Nephron (organoid): ENCODE measurements around the gene C16orf87.
A peak's percentile ranks its signal among the peaks of the same experiment; 100 is the strongest.

Experiments
- H3K27ac Mint-ChIP-seq, 3 experiments: 2 replicates each; pipeline ENCODE4 v1.8.0; 2020; ENCODE audit warnings: mixed read lengths in 3 of 3, mild to moderate bottlenecking in 2 of 3, moderate library complexity in 1 of 3
- H3K27me3 Mint-ChIP-seq: 2 replicates; pipeline ENCODE4 v1.8.0; 2021; ENCODE audit warnings: low read depth, mild to moderate bottlenecking, moderate library complexity, mixed read lengths
- H3K36me3 Mint-ChIP-seq: 2 replicates; pipeline ENCODE4 v1.8.0; 2020; ENCODE audit warnings: low read depth, mixed read lengths
- H3K4me1 Mint-ChIP-seq: 2 replicates; pipeline ENCODE4 v1.8.0; 2020; ENCODE audit warnings: mixed read lengths
- H3K4me3 Mint-ChIP-seq, 3 experiments: 2 replicates each; pipeline ENCODE4 v1.8.0; 2020; ENCODE audit warnings: mild to moderate bottlenecking in 3 of 3, mixed read lengths in 3 of 3, moderate library complexity in 2 of 3
- H3K9me3 Mint-ChIP-seq: 2 replicates; pipeline ENCODE4 v1.8.0; 2020; ENCODE audit warnings: mixed read lengths
- CTCF ChIP-seq, 3 experiments: fragments of 200-600 bp; sonication (generic); IDR thresholded peaks; one replicate each; pipeline ENCODE4 v1.5.0; 2021; ENCODE audit warnings: antibody characterized with exemption in 3 of 3; ENCODE audit not compliant: unreplicated experiment in 3 of 3

The C16orf87 gene

GRCh38 chr16:46768809-46769208 is 62.2 kb downstream of the C16orf87 start:
- TF ChIP-seq CTCF (IDR thresholded peaks at IDR 0.05; ENCODE audit: unreplicated experiment in 3 of 3): no peak
- peaks cover 14% of the 10 kb centered on the region for H3K27me3 Mint-ChIP-seq
- no peaks in the 10 kb centered on the region for H3K9me3 Mint-ChIP-seq
- no peaks in the 10 kb centered on the region for H3K36me3 Mint-ChIP-seq
- no peak overlapping the region for H3K27ac Mint-ChIP-seq
- no peak overlapping the region for H3K4me3 Mint-ChIP-seq
- no peaks in the 10 kb centered on the region for H3K4me1 Mint-ChIP-seq

- Mint-ChIP-seq H3K27me3 (peaks cover 21% of the 10 kb centered on the region), H3K9me3 (no peaks in the 10 kb centered on the region), H3K36me3 (no peaks in the 10 kb centered on the region), H3K27ac (no peak overlapping the region), H3K4me3 (no peak overlapping the region), H3K4me1 (peaks cover 11% of the 10 kb centered on the region)
- TF ChIP-seq CTCF (IDR thresholded peaks at IDR 0.05; ENCODE audit: unreplicated experiment in 3 of 3): no peak
These were observed 65.9 kb downstream of the C16orf87 start for GRCh38 chr16:46765050-46765449.

- no peak for TF ChIP-seq CTCF (IDR thresholded peaks at IDR 0.05; ENCODE audit: unreplicated experiment in 3 of 3)
- Mint-ChIP-seq H3K36me3 (no peaks in the 10 kb centered on the region), H3K27me3 (peaks cover 11% of the 10 kb centered on the region), H3K4me1 (peaks cover 16% of the 10 kb centered on the region), H3K9me3 (no peaks in the 10 kb centered on the region), H3K27ac (peak overlapping the region in 2 of 3 experiments; percentile 45 to 60), H3K4me3 (peak overlapping the region in 1 of 3 experiments; percentile 53)
These were observed 67.8 kb downstream of the C16orf87 start for GRCh38 chr16:46763147-46763546.

GRCh38 chr16:46762583-46762982 is 68.4 kb downstream of the C16orf87 start:
- no peak for TF ChIP-seq CTCF (IDR thresholded peaks at IDR 0.05; ENCODE audit: unreplicated experiment in 3 of 3)
- Mint-ChIP-seq H3K27me3 (peaks cover 16% of the 10 kb centered on the region), H3K27ac (peak overlapping the region in 1 of 3 experiments; percentile 60), H3K4me3 (peak overlapping the region in 1 of 3 experiments; percentile 53), H3K4me1 (peaks cover 20% of the 10 kb centered on the region), H3K36me3 (no peaks in the 10 kb centered on the region), H3K9me3 (no peaks in the 10 kb centered on the region)

GRCh38 chr16:46759309-46759708 is 71.7 kb downstream of the C16orf87 start:
- no peaks in the 10 kb centered on the region for H3K36me3 Mint-ChIP-seq
- no peak overlapping the region for H3K27ac Mint-ChIP-seq

More at GRCh38 chr16:46759309-46759708, 71.7 kb downstream of the C16orf87 start:
- peaks cover 37% of the 10 kb centered on the region for H3K4me1 Mint-ChIP-seq
- H3K9me3 Mint-ChIP-seq: no peaks in the 10 kb centered on the region
- no peak for TF ChIP-seq CTCF (IDR thresholded peaks at IDR 0.05; ENCODE audit: unreplicated experiment in 3 of 3)
- H3K27me3 Mint-ChIP-seq: peaks cover 17% of the 10 kb centered on the region
- no peak overlapping the region for H3K4me3 Mint-ChIP-seq
